Erythroblast (primary cell): ENCODE data around the gene TMEM181.
"Not testable (repeated sequence)": the region's sequence is repeated elsewhere in the genome, so short reads cannot be mapped to it uniquely, and the experiment has no call there.

Experiments
- DNase-seq, 2 experiments: peaks; one replicate each; lab custom pipeline; 2025; lab: John Stamatoyannopoulos, UW
- GATA1 ChIP-seq: IDR thresholded peaks from 2 replicates; pipeline ENCODE4 v1.6.1; 2011; ENCODE audit warnings: low read depth, mild to moderate bottlenecking, control low read depth, low read length, moderate library complexity
- POLR2A ChIP-seq: IDR thresholded peaks from 2 replicates; pipeline ENCODE4 v1.6.1; 2011; ENCODE audit warnings: mild to moderate bottlenecking, low read length

TMEM181 gene

DNA sequence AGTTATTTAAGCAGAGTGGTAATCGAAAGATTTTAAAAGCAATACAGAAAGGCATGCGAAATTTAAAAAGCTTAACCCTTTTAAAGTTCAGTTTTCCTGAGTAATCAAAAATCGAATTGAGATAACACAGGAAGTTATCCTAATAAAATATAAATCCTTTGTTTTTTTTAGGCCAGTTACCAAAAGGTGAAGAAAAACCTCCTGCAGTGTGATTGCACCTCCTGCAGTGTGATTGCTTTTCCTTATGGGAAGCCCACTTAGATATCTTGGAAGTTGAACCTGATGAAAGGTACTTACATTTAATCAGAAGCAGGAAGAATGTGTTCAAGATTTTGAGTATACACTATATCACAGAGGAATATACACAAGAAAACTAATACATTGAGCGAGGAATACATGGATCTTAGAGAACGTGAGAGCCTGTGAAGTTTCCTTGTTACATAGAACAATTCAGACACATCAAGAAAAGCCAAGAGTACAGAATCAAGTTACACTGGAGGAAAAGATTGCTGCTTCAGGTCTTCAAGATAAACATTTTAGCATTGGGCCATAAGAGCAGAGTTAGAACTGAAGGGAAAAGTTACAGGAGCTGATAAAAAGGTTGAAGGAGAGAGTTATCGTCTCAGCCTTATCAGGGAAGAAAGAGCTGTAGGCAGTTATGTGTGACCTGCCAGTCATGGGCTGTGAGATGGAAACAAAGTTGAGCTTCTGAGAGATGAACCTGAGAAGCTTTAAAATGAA, 7.7 kb upstream of the TMEM181 start:
- peak; percentile 37 to 74 for DNase-seq
- TF ChIP-seq GATA1: no peak
- no peak for TF ChIP-seq POLR2A

DNA sequence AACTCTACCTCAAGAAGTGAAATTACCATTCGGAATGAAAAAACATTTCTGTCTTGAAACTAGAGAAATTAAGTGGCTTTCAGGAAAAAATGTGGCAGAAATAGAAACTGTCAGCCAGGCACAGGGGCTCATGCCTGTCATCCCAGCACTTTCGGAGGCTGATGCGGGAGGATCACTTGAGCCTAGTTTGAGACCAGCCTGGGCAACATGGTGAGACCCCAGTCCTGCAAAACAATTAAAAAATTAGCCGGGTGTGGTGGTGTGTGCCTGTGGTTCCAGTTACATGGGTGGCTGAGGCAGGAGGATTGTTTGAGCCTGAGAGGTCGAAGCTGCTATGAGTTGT, 7.1 kb upstream of the TMEM181 start:
- no peak for TF ChIP-seq POLR2A
- TF ChIP-seq GATA1: no peak

DNA sequence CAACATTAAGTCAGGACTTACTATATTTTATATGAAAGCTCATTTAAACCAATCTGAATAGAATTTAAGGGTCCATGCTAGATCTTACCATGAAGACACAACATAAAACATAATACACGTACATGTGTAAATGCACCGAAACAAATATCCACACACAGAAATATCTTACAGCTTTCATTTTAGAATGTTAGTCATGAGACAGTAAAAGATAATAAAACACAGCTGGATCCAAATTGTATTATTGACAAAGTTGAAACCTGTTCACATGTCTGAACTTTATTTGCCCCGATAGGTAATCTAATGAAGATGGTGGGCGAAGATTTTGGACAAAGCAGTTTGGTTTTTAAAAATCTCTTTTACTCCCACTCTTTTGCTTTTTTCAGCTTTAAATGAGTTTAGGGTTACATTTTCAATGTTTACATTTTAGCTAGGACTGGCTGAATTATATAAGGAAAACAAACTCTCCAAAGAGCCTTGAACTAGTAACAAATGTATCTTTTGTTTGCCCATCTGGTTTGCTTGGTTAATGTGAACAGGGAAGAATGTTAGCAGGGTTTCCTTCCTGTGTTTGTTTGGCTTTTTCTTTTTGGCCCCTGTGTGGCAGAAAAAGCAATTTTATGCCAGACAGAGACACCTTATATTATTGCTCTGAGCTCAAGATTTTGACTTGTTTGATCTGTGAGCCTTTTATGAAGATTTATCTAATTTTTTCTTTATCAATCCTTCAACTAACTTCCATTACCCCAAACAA, 5.1 kb upstream of the TMEM181 start:
- TF ChIP-seq POLR2A (no peak), GATA1 (no peak)
- DNase-seq: no peak

More for the DNA sequence above, 7.1 kb upstream of the TMEM181 start:
- DNase-seq: no peak

DNA sequence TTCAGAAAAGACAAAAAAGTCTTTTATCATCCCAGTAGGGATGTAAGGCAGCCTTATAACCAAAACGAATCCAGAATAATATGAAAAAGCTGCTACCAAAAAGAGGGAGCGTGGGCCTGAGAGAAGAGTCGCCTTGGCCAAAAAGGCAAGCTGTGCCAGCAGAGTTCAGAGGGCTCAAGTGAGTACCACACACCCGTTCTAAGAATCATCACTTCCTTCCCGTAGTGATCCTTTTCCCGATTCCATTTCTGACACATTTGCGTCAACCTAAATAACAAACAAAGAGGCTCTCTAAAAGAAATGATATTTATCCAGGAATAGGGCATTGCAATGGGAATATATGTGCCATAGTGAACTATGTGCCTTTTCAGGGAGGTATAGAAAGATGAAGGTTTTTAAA, 3.8 kb upstream of the TMEM181 start:
- TF ChIP-seq GATA1 (no peak), POLR2A (no peak)
- DNase-seq: no peak

DNA sequence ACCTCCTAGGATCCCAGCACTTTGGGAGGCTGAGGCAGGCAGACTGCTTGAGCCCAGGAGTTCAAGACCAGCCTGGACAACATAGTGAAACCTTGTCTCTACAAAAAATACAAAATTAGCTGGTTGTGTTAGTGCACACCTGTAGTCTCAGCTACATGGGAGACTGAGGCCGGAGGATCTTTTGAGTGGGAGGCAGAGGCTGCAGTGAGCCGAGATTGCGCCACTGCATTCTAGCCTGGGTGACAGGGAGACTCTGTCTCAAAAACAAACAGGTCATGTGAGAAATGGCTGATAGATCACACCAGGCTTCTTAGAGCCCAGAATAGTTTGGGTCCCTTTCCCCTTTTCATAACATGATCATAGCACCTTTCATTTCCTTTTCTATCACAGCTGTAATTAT, 2.8 kb upstream of the TMEM181 start:
- not testable (repeated sequence) for DNase-seq

DNA sequence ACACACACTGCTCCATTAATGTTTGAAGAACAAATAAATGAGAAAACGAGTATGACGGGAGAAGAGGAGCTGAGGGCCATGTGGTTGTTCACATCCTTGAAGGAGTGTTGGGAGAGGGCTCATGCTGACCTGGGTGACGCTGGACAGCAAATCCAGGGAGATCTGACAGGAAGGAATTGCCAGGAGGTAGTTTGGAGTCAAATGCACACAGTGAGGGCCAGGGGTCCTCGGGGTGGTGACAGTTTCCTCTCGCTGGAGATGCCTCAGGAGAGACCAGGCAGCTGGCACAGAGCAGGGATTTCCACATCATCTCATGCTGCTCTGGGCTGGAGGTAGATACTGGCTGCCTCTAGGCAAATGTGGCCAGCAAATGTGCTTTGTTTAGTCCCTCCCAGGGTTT, 2.0 kb upstream of the TMEM181 start:
- no peak for DNase-seq
- TF ChIP-seq GATA1 (no peak), POLR2A (no peak)

DNA sequence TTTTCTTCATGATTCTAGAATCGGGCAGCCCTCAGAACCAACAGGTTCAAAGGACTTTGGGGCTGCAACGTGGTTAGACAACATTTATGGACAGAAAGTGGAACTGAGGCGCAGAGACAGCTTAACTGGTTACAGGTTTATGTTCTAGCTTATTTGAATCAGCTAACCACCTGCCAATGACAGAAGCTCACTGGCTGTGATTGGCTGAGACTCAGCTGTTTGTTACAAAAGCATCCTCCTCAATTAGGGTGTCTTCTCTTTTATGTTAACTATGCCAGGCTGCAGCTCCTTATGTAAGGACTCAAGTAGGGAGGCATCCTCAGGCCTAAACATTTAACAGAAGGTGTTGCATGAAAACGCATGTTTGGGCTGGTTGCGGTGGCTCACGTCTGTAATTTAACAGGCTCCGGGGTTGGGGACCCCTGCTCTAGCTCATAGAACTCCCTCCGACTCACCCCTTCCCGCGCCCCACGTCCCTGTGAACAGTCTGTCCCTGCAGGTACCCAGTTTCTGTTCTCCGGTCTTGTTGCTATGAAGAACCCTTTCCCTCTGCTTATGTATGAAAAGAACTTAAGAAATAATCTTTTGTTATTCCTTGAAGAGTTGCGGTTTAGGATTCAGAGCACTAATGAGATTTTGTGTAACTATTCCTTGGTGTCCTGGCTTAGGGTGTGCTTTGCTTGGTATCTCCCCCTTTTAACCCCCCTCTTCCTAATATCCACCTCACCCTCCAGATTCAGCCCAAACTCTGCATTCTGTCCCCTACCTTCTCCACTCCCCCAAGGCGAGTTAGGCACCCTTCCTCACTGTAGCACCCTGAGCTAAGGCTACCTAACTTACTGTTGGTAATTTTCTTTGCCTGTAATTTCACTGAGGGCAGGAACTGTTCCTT, 1.2 kb upstream of the TMEM181 start:
- TF ChIP-seq GATA1 (no peak), POLR2A (no peak)
- no peak for DNase-seq

DNA sequence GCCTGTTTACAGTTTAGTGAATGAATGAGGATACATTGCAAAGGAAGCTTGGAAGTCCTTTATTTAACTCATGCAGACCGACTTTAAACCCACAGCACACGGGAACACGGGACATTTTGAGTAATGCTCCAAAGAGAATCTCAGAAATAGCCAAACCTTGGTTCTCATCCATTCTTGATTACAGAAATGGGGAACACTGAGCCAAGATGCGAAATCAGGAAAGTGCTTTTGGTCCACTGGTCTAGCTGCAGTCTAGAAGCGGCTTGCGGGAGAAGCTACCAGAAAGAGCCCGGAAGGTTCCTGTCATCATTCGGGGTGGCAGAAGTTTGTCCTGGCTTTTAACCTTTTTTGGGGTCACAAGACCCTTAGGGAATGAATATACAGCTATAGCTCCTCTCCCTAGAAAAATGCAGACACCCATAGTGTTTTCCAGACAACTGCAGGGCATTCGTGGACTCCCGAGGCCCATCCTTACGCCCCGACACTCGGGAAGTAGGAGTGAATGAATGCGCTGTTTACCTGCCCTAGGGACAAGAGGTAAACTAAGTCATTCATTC, 475 bp upstream of the TMEM181 start:
- TF ChIP-seq POLR2A: no peak
- no peak for TF ChIP-seq GATA1
- no peak for DNase-seq

DNA sequence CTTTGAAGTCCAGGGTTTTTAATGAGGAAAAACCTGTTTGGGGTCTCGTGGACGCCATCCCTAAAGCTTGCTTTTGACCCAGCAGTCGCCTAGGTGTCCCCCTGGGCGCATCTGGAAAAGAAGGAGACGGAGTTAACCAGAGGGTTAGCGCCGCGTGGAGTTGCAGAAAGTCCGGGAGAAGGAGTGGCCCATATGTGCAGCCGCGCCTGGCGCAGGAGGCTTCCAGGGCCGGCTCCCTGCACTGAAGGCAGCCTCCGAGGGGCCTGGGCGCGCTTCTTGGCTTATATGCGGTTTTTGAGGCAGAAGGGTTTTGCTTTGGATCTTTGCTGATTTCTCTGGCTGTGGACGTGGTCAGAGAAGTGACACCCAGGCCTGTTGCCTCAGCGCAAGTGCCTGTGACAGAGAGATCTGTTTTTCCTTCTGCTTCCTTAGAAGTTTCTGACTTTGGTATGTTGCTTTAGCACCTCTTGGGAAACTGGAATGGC, 987 bp downstream of the TMEM181 start:
- peak; percentile 67 to 73 for DNase-seq
- TF ChIP-seq GATA1: no peak
- no peak for TF ChIP-seq POLR2A

DNA sequence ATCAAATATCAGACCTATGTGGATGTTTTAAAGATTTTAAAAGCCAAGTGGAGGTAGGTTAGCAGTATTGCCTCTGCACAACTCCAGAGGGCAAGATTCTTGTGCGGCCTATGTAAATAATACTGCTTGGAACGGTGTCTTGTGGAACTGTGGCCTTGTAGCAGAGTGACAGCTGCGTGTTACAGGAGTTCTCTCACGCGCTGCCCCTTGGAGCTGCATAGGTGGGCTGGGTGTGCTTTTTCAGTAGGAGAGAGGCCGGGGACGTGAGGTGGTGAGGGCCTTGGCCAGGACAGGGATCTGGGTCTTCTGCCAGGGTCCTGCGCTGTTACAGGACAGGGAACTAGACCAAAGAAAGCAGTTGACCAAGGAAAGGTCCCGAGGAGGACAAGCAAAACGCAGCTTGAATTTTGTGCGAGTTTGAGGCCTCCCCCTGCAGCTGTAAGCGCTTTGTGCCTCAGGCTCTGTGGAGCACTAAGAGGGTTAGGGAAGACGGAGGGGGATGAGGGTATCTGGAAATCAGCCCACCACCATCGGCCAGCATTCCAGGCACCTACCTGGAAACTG, 1.5 kb downstream of the TMEM181 start:
- DNase-seq: no peak
- TF ChIP-seq POLR2A: no peak
- TF ChIP-seq GATA1: no peak

DNA sequence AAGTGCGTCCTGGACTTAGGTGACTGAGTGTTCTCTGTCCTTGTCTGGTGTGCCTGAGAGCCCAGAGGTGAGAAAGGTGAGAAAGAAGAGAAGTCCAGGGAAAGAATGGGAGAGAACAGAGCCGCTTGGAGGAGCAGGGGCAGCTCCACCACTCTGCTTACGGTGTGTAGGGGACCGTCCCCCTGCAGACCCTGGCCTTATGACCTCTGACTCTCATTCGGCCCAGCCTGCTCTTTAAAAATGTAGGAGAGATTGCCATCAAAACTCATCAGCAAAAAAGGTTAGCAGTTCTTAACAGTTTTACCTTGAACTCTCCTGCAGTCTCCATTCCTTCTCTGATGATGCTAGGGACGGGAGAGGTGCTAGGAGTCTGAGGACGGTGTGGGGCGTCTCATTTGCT, 2.0 kb downstream of the TMEM181 start:
- TF ChIP-seq GATA1: no peak
- TF ChIP-seq POLR2A: no peak
- no peak for DNase-seq

DNA sequence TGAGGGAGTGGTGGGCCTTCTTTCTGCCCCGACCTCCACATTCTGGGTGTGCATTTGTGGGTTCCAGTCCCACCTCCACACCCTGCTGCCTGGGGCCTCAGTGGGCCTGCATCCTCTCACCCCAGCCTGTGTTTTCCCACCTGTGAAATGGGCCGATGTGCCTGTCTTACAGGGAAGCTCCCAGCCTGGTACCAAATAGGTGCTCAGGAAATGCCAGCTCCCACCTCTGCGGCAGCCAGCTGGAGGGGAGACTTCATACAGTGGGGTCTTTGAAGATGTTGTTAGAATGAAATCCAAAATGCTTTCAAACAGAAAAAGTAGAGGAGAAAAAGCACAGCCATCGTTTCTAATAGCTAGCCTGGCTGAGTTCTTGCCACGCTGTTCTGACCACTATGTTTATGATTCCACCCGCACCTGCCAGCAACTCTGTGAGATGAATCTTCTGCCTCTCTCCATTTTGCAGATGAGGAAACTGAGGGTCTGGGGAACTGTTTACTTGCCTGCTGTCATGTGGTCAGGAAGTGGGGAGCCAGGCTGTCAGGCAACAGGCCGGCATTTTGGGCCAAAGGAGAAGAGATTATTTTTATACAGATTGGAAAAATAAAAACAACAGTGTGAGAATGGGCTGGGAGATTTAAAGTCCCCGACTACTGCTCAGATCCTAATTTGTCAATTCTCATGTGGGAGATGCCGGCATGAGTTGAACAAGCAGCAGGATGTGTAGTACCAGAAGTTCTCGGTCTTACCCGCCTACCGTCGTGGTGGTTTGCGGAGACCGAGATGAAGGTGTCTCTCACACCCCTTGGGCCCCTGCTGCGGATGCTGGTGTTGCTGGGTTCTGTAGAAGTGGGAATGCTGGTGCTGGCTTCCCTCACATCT, 4.6 kb downstream of the TMEM181 start:
- TF ChIP-seq POLR2A (no peak), GATA1 (no peak)
- DNase-seq: no peak

DNA sequence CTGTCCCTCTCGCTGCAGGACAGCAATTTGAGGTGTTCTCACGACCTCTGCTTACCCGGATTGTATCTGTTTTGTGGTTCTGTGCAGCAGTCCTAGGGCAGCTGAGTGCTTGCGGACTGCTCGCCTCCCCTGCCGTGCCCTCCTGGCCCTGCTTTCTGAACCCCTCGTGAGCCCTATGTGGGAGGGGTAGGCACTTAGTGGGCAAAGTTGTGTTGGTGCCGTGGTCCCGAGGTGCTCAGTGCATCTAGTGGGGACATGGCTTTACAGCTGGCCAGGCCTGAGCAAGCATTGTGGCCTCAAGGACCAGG, 5.2 kb downstream of the TMEM181 start:
- DNase-seq: no peak
- TF ChIP-seq POLR2A (no peak), GATA1 (no peak)
